WTC11 (cell line): ENCODE results near the gene CCDC154. TPM values are rescaled to one million over a fixed set of nuclear protein-coding genes. Genes with fewer than 3 reads are reported as not detected.

ENCODE experiments used
- ATAC-seq: fragments of 200-7000 bp; cut with Tn5 transposase; 2 replicates; pipeline ENCODE4 v1.10.0; 2021; ENCODE audit warnings: mild to moderate bottlenecking, moderate library complexity
- CTCF ChIA-PET: fragments of 300-600 bp; sonication (Branson Sonifier 250); formaldehyde crosslinking; loops from one replicate; lab custom pipeline; 2021; ENCODE audit warnings: antibody characterized with exemption; lab: Charles Lee
- POLR2A ChIA-PET: fragments of 350-600 bp; sonication (Branson Sonifier 250); formaldehyde crosslinking; loops from one replicate; lab custom pipeline; 2021; ENCODE audit warnings: antibody characterized with exemption; lab: Charles Lee
- DNase-seq: peaks from one replicate; pipeline ENCODE4 v3.0.0; 2021; ENCODE audit warnings: low spot score
- H3K27ac Mint-ChIP-seq: 2 replicates; pipeline ENCODE4 v1.8.0; 2021; ENCODE audit warnings: mixed read lengths
- H3K27me3 Mint-ChIP-seq: 2 replicates; pipeline ENCODE4 v1.8.0; 2021; ENCODE audit warnings: low read depth, mild to moderate bottlenecking, moderate library complexity, mixed read lengths
- H3K36me3 Mint-ChIP-seq: 2 replicates; pipeline ENCODE4 v1.8.0; 2021; ENCODE audit warnings: mixed read lengths
- H3K4me1 Mint-ChIP-seq: 2 replicates; pipeline ENCODE4 v1.8.0; 2022; ENCODE audit warnings: mixed read lengths
- H3K4me3 Mint-ChIP-seq: 2 replicates; pipeline ENCODE4 v1.8.0; 2021; ENCODE audit warnings: mild to moderate bottlenecking, moderate library complexity, mixed read lengths
- H3K9me3 Mint-ChIP-seq: 2 replicates; pipeline ENCODE4 v1.8.0; 2021; ENCODE audit warnings: mixed read lengths
- AR ChIP-seq: fragments of 250-450 bp; sonication (Bioruptor Pico); IDR thresholded peaks from 2 replicates; pipeline ENCODE4 v1.9.0; 2021; ENCODE audit warnings: mild to moderate bottlenecking
- ATF6 ChIP-seq: sonication (generic); formaldehyde crosslinking; IDR thresholded peaks from 2 replicates; pipeline ENCODE4 v1.8.1; 2023; ENCODE audit warnings: mild to moderate bottlenecking, missing genetic modification reagents
- CTCF ChIP-seq: fragments of 200-600 bp; IDR thresholded peaks from 2 replicates; pipeline ENCODE4 v1.8.0; 2022; ENCODE audit warnings: antibody characterized with exemption
- E2F1 ChIP-seq: sonication (generic); formaldehyde crosslinking; IDR thresholded peaks from 2 replicates; pipeline ENCODE4 v1.8.0; 2022; ENCODE audit warnings: mild to moderate bottlenecking, missing genetic modification reagents
- JUN ChIP-seq: sonication (generic); formaldehyde crosslinking; IDR thresholded peaks from 2 replicates; pipeline ENCODE4 v1.8.0; 2023; ENCODE audit warnings: mild to moderate bottlenecking, missing genetic modification reagents
- NR3C1 ChIP-seq: sonication (generic); formaldehyde crosslinking; conservative IDR thresholded peaks from 2 replicates; pipeline ENCODE4 v1.8.1; 2023; ENCODE audit warnings: low read depth, mild to moderate bottlenecking, missing genetic modification reagents
- PRRX2 ChIP-seq: fragments of 250-450 bp; sonication (Bioruptor Pico); IDR thresholded peaks from 2 replicates; pipeline ENCODE4 v1.8.0; 2021; ENCODE audit warnings: mild to moderate bottlenecking
- TCF7 ChIP-seq: sonication (generic); formaldehyde crosslinking; IDR thresholded peaks from 2 replicates; pipeline ENCODE4 v1.8.0; 2022; ENCODE audit warnings: mild to moderate bottlenecking, low read depth, missing genetic modification reagents, moderate library complexity
- ZMAT4 ChIP-seq: fragments of 250-450 bp; sonication (Bioruptor Pico); IDR thresholded peaks from 2 replicates; pipeline ENCODE4 v1.9.0; 2021; ENCODE audit warnings: mild to moderate bottlenecking
- ZNF281 ChIP-seq: sonication (generic); formaldehyde crosslinking; IDR thresholded peaks from 2 replicates; pipeline ENCODE4 v1.8.0; 2023; ENCODE audit warnings: mild to moderate bottlenecking, missing genetic modification reagents
- ZNF425 ChIP-seq: fragments of 250-450 bp; sonication (Bioruptor Pico); conservative IDR thresholded peaks from 2 replicates; pipeline ENCODE4 v1.9.0; 2021; ENCODE audit warnings: mild to moderate bottlenecking
- ZNF532 ChIP-seq: fragments of 250-450 bp; sonication (Bioruptor Pico); IDR thresholded peaks from 2 replicates; pipeline ENCODE4 v1.9.0; 2021; ENCODE audit warnings: mild to moderate bottlenecking, borderline replicate concordance
- total RNA-seq: library from RNA; stranded (reverse); gene quantifications from 3 replicates; pipeline ENCODE4 v1.2.3, GENCODE V29; 2021

Gene CCDC154
- total RNA-seq, 1 experiment from 2014 or later = 0.46 TPM

- Mint-ChIP-seq H3K9me3 (no peaks in the 10 kb centered on the region), H3K27ac (no peak overlapping the region), H3K27me3 (no peaks in the 10 kb centered on the region), H3K4me3 (no peak overlapping the region), H3K4me1 (no peaks in the 10 kb centered on the region), H3K36me3 (no peaks in the 10 kb centered on the region)
- no peak for TF ChIP-seq E2F1 (CRISPR knock-in tag)
- TF ChIP-seq JUN = no peak
- TF ChIP-seq NR3C1 (CRISPR knock-in tag) = no peak
- TF ChIP-seq ZNF532 (CRISPR knock-in tag) = no peak
- TF ChIP-seq CTCF = no peak
- TF ChIP-seq ZNF425 = no peak
- CTCF ChIA-PET = no interaction called here
- DNase-seq (no peak), ATAC-seq (no peak)
- POLR2A ChIA-PET = no interaction called here
These were observed 11.1 kb downstream of the CCDC154 start for GRCh38 chr16:1433263-1433560.

- POLR2A ChIA-PET = no interaction called here
- H3K4me3 Mint-ChIP-seq = no peak overlapping the region
- H3K36me3 Mint-ChIP-seq = no peaks in the 10 kb centered on the region
- H3K27ac Mint-ChIP-seq = no peak overlapping the region
- H3K9me3 Mint-ChIP-seq = no peaks in the 10 kb centered on the region
- no peaks in the 10 kb centered on the region for H3K27me3 Mint-ChIP-seq
- ATAC-seq (no peak), DNase-seq (no peak)
- CTCF ChIA-PET = no interaction called here
- H3K4me1 Mint-ChIP-seq = no peaks in the 10 kb centered on the region
- no peak for TF ChIP-seq ATF6 (CRISPR knock-in tag)
- no peak for TF ChIP-seq PRRX2 (CRISPR knock-in tag)
- no peak for TF ChIP-seq TCF7
- TF ChIP-seq ZMAT4 = no peak
- TF ChIP-seq AR (CRISPR knock-in tag) = no peak
- no peak for TF ChIP-seq ZNF425
- no peak for TF ChIP-seq ZNF281
These were observed 11.7 kb downstream of the CCDC154 start for GRCh38 chr16:1432388-1433262.
